HG02588 (cell line): ENCODE data around the gene CYS1.
A peak's percentile ranks its signal among the peaks of the same experiment; 100 is the strongest.
"Not testable (repeated sequence)": the region's sequence is repeated elsewhere in the genome, so short reads cannot be mapped to it uniquely, and the experiment has no call there.

Experiments
- ATAC-seq: cut with Tn5 transposase; IDR thresholded peaks from one replicate; pipeline ENCODE4 v1.9.1; 2021; ENCODE audit warnings: mild to moderate bottlenecking, moderate library complexity; ENCODE audit not compliant: unreplicated experiment

The CYS1 gene

DNA sequence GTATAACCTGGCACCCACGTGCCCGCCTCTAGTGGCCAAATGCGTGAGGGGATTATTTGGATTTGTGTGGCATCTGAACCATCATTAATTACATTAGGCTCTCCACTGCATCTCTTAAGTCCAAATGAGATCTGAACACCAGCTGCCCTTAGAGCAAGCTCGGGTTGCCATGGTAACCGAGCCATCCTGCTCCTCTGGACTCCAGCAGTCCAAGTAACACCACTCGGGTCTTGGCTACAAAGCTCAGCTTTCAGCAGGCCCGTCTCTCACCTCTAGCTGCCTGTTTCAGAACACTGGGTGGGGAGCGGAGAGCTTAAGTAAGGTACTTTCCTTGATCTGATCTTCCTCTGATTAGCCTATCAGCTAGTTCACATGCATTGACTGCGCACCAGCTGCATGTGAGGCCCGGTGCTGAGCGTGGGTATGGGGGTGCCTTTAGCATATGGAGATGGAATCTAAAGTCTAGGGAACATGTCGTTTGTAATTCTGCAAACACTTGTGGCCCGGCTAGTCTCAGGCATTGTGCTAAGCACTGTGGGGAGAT is 14.1 kb upstream of the CYS1 start:
- no peak for ATAC-seq

DNA sequence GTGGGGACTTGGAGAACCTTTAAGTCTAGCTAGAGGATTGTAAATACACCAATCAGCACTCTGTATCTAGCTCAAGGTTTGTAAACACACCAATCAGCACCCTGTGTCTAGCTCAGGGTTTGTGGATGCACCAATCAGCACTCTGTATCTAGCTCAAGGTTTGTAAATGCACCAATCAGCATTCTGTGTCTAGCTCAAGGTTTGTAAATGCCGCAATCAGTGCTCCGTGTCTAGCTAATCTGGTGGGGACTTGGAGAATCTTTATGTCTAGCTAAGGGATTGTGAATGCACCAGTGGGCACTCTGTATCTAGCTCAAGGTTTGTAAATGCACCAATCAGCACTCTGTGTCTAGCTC is 11.7 kb upstream of the CYS1 start:
- ATAC-seq = not testable (repeated sequence)

GRCh38 chr2:10091182-10091888 is 11.1 kb upstream of the CYS1 start:
- peak; percentile 40 for ATAC-seq

DNA sequence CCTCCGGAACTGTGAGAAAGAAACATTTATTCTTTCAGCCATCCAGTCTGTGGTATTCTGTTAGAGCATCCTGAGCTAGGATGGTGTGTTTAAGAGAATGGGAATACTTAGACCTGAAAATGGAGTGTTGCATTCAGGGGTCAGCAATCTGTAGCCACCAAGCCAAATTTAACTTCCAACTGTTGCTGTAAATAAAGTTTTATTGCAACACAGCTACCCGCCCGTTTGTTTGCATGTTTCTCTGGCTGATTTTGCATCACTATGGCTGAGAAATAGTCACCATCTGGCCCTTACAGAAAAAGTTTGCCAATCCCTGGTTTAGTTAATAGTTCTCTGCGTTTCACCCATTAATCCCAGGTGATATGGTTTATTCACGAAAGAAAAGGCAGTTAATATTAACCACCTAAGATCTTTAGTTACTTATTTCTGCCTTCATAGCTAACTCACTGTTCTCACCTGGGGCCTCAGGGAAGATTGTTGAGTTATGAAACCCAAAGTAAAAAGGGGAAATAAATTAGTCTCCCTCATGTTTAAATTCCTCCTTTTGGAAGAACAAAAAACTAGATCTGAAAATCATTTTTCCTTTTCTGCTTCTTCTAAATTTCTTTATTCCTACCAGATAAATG is 9.5 kb upstream of the CYS1 start:
- ATAC-seq = no peak

GRCh38 chr2:10087360-10087759 is 7.1 kb upstream of the CYS1 start:
- no peak for ATAC-seq

GRCh38 chr2:10086950-10087349 is 6.7 kb upstream of the CYS1 start:
- ATAC-seq = no peak

- no peak for ATAC-seq
Observed at GRCh38 chr2:10085668-10086059, 5.5 kb upstream of the CYS1 start.

- no peak for ATAC-seq
Observed at GRCh38 chr2:10085043-10085667, 4.9 kb upstream of the CYS1 start.

DNA sequence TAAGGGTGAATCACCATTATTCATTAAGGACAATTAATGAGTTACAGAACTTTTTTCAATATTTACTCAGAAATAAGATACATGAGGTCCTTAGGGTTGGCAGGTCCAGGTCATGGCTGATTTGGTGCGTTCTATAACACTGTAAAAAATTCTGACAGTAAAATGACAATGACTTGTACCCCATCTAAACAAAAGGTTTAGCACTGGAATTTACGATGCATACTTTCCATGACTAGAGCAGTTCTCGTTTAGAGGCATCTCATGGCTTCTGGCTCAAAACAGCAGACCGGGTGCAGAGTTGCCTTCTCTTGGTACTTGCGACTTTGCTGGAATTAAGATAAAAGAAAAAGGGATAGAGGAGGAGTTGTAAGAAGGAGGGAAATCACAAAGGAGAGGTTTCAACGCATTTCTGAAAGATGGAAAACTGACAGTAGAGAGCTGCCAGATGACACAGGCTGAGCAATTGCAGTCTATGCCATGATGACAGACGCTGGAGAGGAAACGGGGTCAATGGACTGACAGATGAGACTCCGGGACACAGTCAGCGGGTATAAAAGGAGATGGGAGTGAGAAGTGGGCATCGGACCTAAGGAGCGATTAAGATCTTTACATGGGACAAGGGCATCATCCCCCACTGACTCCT is 4.1 kb upstream of the CYS1 start:
- no peak for ATAC-seq

- ATAC-seq = peak; percentile 25
Observed at GRCh38 chr2:10083692-10084211, 3.5 kb upstream of the CYS1 start.

DNA sequence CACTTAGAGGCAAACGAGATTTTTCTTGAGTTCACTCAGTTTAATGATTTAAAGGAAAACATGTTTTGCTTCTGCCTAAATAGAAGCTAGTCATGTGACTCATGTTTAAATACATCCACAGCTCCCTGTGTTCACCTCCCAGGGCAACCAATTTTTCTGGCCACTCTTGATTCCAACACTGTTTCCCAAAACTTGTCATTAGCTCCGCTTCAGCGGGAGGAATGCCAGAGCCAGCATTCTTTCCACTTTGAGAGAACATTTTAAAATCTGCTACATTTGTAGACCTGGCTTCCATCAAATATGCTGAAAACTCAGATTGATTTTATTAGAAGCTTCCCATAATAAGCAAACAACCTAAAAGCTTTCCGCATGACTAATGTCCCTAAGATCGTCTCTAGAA is 2.8 kb upstream of the CYS1 start:
- ATAC-seq = no peak

DNA sequence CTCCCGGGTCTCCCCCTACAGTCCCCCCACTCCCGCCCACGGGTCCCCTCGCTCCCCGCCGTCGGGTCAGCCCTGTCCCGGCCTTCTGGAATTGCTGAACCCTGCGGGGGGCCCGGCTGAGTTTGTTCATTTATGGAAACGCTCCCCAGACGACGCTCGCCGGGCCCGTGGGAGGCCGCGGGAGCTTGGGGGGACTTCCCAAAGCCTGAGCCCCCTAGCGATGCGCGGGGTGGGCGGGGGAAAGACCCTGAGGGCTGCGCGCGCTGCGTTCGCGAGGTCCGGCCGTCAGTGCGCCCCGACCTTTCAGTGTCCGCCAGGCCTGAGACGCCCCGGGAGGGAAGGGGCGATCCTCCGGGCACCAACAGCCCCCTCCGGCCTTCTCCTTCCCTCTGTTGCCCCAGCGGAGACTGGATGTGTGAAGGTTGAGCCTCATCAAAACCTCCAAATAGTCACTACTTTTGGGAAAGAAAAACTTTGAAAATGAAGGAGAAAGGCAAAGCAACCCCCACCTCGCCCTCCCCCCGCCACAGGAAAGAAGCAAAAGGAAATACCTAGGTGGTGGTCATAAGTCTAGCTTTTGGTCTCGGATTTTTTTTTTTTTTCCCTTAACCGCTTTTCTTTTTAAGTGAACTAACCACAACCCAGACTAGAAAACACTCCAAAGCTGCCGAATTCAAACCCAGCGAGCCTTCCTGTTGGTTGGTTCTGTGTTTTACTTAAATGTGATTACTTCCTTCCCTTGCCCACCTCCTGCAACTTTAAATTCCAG is 509 bp upstream of the CYS1 start:
- ATAC-seq = peak; percentile 33

DNA sequence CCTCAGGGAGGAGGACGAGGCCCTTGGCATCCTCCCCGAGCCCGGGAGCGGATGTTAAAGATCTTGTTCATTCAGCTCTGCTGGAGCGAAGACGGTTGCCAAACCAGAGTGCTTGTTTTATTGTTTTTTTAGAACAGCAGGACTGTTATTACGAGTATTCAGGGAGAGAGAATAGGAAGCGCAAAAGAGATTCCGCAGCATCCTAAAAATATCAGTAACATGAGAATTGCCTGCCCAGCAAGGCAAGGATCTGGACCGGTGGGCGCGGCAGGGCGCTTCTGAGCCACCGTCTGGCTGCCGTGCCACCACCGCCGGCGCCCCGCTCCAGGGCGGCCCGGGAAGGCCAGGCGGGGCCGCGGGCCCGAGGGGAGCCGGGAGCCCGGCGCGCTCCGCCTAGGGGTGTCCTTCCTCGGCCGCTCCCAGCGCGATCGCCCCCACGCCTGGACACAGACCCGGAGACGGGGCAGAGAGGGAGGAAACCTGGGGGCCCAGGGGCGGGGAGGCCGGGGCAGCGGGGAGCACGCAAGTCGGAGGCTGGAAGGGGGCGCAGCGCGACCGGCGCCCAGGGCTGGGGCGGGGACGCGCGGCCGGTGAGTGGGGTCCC is 843 bp downstream of the CYS1 start:
- ATAC-seq = peak; percentile 22

DNA sequence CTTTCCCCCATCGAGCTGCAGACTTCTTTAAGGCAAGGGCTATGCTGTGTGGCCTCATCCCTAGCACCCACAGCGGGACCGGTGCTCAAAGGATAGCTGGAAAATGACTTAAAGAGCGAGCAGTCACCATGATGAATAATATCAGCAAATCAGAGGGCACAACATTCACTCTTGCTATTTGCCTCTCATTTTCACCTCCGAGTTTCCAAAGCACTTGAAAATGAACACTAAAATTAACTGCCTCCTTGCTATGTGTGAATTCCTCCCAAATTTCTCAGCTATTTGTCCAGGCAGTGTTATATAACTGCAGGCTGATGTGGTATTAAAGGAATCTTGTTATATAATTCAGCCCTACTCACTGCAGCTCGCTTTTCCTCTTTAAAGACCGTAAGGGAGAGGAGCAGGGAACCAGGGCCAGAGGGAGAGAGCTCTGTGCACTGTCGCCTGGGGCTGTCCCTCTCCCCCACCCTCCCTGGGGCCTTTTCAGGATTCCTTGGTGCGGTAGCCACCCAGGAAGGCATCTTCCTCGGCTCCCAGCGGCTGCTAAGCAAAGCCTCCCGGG is 1.4 kb downstream of the CYS1 start:
- no peak for ATAC-seq

GRCh38 chr2:10078001-10078400 is 2.2 kb downstream of the CYS1 start:
- ATAC-seq = no peak

- ATAC-seq = no peak
Observed at GRCh38 chr2:10076988-10077527, 3.2 kb downstream of the CYS1 start.

DNA sequence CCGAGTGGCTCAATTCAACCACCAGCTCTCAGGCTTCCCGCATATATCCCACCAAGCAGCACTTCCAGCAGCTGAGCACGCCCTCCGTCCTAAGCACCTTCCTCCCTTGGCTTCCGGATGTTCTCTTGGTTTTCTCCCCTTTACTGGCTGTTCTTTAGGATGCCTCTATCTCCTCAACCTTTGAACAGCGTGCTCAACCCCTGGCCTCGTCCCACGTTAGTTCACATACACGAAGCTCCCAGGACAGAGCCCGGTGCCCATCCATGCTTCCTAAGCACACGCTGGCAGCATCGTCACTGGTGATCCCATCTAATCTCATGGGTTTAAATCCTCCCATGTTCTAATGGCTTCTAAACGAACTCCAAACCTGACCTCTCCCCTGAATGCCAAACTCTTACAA is 3.7 kb downstream of the CYS1 start:
- ATAC-seq = no peak

GRCh38 chr2:10075571-10076209 is 4.5 kb downstream of the CYS1 start:
- no peak for ATAC-seq

DNA sequence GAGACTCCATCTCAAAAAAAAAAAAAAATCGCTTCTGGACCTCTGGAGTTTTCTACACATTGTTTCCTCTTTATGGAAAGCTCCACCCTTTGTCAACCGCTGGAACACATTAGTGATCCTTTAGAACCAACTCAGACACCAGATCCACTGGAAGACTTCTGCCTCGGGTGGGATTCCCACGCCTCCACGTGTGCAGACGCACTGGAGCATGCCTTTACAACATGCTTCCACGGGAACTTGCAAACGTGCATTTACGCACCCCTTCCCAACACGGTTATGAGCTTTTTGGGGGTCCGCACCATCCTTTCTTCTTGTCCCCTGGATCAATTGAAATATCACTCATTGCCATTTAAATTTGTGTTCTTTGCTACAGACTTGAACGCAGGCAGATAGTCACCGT is 5.1 kb downstream of the CYS1 start:
- ATAC-seq = no peak
